Cerebellar nuclear complex (tissue), 1 donor: ENCODE data around the gene KRT35.
"Not testable (repeated sequence)": the region's sequence is repeated elsewhere in the genome, so short reads cannot be mapped to it uniquely, and the experiment has no call there.

Experiments
- DNase-seq, 2 experiments: peaks; one replicate each; lab custom pipeline; 2025; lab: John Stamatoyannopoulos, UW

Gene KRT35

DNA sequence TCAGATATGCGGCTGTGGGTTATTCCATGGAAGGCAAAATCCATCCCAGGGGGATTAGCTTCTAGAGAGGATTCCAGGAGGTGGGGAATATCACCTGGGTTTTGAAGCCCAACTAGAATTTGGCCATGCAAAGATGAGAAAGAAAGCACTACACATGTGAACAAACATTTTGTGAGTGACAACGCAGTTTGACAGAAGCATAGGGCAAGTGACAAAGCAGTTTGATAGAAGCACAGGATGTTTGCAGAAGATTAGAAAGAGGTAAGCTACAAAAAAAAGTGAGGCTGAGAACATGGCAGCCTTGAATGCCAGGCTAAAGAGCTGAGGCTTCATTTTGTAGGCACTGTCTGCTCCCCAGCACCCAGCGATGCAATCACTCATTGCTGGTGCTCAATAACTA lies 27.9 kb downstream of the KRT35 start:
- no peak for DNase-seq

DNA sequence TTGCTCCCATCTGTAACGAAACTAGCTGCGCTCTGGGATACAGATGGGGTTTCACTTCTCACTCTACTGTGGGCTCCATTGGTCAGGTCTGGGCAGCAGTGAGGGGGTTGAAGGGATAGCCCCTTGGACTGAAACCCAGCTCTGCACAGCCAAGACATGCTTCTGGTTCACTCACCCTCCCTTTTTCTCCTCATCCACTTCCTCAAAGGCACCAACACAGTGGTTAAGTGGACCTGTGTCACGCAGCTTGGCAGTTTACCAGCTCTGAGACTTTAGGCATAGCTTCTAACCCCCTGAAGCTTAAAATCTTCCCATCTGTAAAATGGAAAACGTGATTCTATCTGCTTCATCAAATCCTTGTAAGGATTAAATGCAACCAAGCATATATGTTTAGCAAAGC lies 28.7 kb downstream of the KRT35 start:
- no peak for DNase-seq

- DNase-seq: no peak
Measured at GRCh38 chr17:41451154-41451728, 29.7 kb downstream of the KRT35 start.

- DNase-seq: no peak
Measured at GRCh38 chr17:41449008-41449407, 31.9 kb downstream of the KRT35 start.

GRCh38 chr17:41448506-41448905 lies 32.4 kb downstream of the KRT35 start:
- DNase-seq: no peak

- DNase-seq: no peak
Measured at GRCh38 chr17:41446806-41447205, 34.1 kb downstream of the KRT35 start.

- no peak for DNase-seq
Measured at GRCh38 chr17:41444640-41445039, 36.3 kb downstream of the KRT35 start.

DNA sequence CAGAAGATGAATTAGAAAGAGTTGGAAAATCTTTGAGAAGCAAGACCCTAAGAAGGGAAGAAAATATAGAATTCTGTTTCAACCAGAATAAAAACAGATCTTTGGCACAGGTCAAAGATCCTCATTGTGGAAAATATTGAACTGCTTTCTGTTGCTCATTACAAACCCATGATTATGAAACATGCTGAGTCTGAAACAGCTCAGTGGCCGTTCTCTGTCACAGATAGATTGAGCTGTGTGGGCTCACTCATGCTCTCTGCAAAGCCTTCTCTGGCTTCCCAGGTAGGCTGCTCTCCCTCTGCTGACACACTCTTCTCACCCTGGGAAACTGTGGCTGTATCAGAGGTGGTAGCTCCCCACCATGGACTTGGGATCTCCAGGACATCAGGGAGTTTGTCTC lies 36.8 kb downstream of the KRT35 start:
- DNase-seq: no peak

DNA sequence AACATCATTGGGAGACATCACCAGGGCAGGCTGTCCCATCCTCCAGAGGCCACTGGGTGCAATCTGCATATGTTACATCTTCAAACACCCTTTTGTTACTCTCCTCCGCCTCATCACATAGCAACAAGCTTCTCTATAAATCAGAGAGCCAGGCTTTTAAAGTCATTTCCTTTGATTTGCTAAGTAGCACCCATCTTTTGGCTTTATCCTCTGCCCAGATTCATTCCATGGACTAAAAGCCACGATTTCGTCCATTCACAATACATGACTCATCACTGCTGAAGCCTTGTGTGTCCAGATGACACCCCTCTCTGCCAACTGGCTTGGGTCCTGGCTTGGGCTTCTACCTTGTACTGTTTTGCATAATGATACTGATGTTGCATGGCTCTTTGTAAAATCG lies 38.2 kb downstream of the KRT35 start:
- no peak for DNase-seq

- DNase-seq: no peak
Measured at GRCh38 chr17:41440531-41441033, 40.4 kb downstream of the KRT35 start, which contains the start of gene KRT38. TSS of gene KRT38 (minus strand) at chr17:41440983. CDS start at chr17:41440921, 62 bp downstream.

GRCh38 chr17:41439375-41439774 lies 41.6 kb downstream of the KRT35 start:
- no peak for DNase-seq

DNA sequence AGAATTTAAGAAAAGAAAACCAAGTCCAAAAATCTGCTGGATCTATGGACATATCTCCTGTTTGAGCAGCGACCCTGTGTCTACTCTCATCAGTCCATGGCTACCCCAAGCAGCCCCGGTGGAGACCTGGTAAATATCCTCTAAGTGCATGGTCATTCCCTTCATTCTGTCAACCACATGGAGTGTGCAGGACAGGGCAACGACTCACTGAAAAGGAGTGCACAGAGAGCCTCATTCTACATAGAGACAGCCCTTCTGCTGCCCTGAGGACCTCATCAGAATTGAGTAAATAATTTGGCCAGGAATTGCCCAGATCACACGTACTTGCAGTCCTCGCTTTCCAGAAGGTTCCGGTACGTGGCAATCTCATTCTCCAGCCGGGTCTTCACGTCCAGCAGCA lies 43.2 kb downstream of the KRT35 start:
- no peak for DNase-seq

GRCh38 chr17:41437254-41437653 lies 43.7 kb downstream of the KRT35 start:
- DNase-seq: no peak

GRCh38 chr17:41434415-41434814 lies 46.5 kb downstream of the KRT35 start:
- DNase-seq: no peak

- DNase-seq: no peak
Measured at GRCh38 chr17:41434005-41434404, 46.9 kb downstream of the KRT35 start.

DNA sequence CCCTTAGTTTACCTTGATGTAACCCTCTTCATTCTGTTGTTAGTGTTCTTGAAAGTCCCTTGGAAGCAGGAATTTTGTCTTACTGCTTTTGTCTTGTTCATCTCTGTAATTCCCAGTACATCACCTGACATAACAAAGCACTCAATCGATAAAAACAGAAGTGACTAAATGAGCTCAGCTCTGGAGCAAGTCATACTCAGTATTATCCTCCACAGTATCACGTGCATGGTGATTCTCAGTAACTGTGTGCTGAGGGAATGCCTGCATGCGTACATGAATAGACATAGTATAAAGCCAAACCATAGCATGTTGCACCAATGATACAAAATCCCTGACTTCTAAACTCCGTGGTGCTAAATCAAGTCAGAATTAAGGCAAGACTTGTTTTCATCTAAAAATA lies 47.4 kb downstream of the KRT35 start:
- DNase-seq: no peak

DNA sequence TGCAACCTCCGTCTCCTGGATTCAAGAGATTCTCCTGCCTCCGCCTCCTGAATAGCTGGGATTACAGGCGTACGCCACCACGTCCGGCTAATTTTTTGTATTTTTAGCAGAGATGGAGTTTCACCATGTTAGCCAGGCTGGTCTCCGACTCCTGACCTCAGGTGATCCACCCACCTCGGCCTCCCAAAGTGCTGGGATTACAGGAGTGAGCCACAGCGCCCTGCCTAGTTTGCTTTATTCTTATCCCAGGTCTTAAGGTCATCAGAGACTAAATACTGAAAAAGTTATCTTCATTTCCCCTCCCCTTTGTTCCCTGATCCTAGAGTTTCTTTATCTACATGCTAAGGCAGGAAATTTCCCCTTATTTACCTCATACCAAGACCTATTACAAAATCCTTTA lies 50.6 kb downstream of the KRT35 start:
- not testable (repeated sequence) for DNase-seq

GRCh38 chr17:41429667-41430066 lies 51.3 kb downstream of the KRT35 start:
- no peak for DNase-seq

- no peak for DNase-seq
Measured at GRCh38 chr17:41428591-41429291, 52.2 kb downstream of the KRT35 start.
